GM23338 (cell line): ENCODE results near the gene CRHR1. TPM values are rescaled to one million over a fixed set of nuclear protein-coding genes. Genes with fewer than 3 reads are reported as not detected.
"Not testable (repeated sequence)": the region's sequence is repeated elsewhere in the genome, so short reads cannot be mapped to it uniquely, and the experiment has no call there.

Experiments
- ATAC-seq: fragments of 200-7000 bp; cut with Tn5 transposase; 3 replicates; pipeline ENCODE4 v1.9.1; 2020
- DNase-seq: peaks from one replicate; pipeline ENCODE4 v3.0.0-alpha.2; 2015; ENCODE audit warnings: low spot score
- H2AFZ ChIP-seq: fragments of 200-600 bp; sonication (generic); 2 replicates; pipeline ENCODE4 v1.8.0; 2016; ENCODE audit warnings: antibody characterized with exemption, mild to moderate bottlenecking, moderate library complexity
- H3F3A ChIP-seq: fragments of 200-600 bp; sonication (generic); replicated peaks from 2 replicates; pipeline ENCODE4 v1.8.0; 2017; ENCODE audit warnings: antibody characterized with exemption, mixed run types, low read depth
- H3K27ac ChIP-seq: fragments of 200-600 bp; sonication (generic); 2 replicates; pipeline ENCODE4 v1.6.1; 2016; ENCODE audit warnings: low read depth
- H3K27me3 ChIP-seq: fragments of 200-600 bp; sonication (generic); 2 replicates; pipeline ENCODE4 v1.8.0; 2016; ENCODE audit warnings: mild to moderate bottlenecking, mixed run types, moderate library complexity; ENCODE audit not compliant: insufficient read depth
- H3K36me3 ChIP-seq: fragments of 200-600 bp; sonication (generic); 2 replicates; pipeline ENCODE4 v1.8.0; 2016; ENCODE audit warnings: mild to moderate bottlenecking; ENCODE audit not compliant: insufficient read depth
- H3K4me1 ChIP-seq: fragments of 200-600 bp; sonication (generic); 2 replicates; pipeline ENCODE4 v1.8.0; 2016; ENCODE audit warnings: mild to moderate bottlenecking, moderate library complexity; ENCODE audit not compliant: insufficient read depth
- H3K4me2 ChIP-seq: fragments of 200-600 bp; sonication (generic); 2 replicates; pipeline ENCODE4 v1.7.1; 2017; ENCODE audit warnings: mixed run types
- H3K4me3 ChIP-seq: fragments of 200-600 bp; sonication (generic); 2 replicates; pipeline ENCODE4 v1.6.1; 2016; ENCODE audit warnings: mixed run types
- H3K79me2 ChIP-seq: fragments of 200-600 bp; sonication (generic); replicated peaks from 2 replicates; pipeline ENCODE4 v1.8.0; 2017; ENCODE audit warnings: mild to moderate bottlenecking; ENCODE audit not compliant: insufficient read depth
- H3K9me2 ChIP-seq: fragments of 200-600 bp; sonication (generic); 2 replicates; pipeline ENCODE4 v1.8.0; 2017; ENCODE audit not compliant: insufficient read depth
- H4K20me1 ChIP-seq: fragments of 200-600 bp; sonication (generic); replicated peaks from 2 replicates; pipeline ENCODE4 v1.8.0; 2017; ENCODE audit warnings: mild to moderate bottlenecking; ENCODE audit not compliant: insufficient read depth
- H3K27ac Mint-ChIP-seq: 2 replicates; pipeline ENCODE4 v1.8.0; 2020; ENCODE audit warnings: inconsistent platforms, mild to moderate bottlenecking, moderate library complexity, mixed read lengths
- H3K27me3 Mint-ChIP-seq: 3 replicates; pipeline ENCODE4 v1.8.0; 2022; ENCODE audit warnings: low read depth, mild to moderate bottlenecking, moderate library complexity, mixed read lengths, inconsistent platforms; ENCODE audit not compliant: insufficient read depth, poor library complexity
- H3K36me3 Mint-ChIP-seq: 3 replicates; pipeline ENCODE4 v1.8.0; 2021; ENCODE audit warnings: low read depth, mild to moderate bottlenecking, inconsistent platforms, moderate library complexity, mixed read lengths
- H3K4me1 Mint-ChIP-seq: 3 replicates; pipeline ENCODE4 v1.8.0; 2020; ENCODE audit warnings: mild to moderate bottlenecking, inconsistent platforms, mixed read lengths
- H3K4me3 Mint-ChIP-seq: 3 replicates; pipeline ENCODE4 v1.8.0; 2021; ENCODE audit warnings: moderate library complexity, mild to moderate bottlenecking, inconsistent platforms, mixed read lengths
- H3K9me3 Mint-ChIP-seq: 3 replicates; pipeline ENCODE4 v1.8.0; 2020; ENCODE audit warnings: moderate library complexity, mild to moderate bottlenecking, inconsistent platforms, mixed read lengths
- CREB1 ChIP-seq: fragments of 250-450 bp; sonication (Bioruptor Pico); IDR thresholded peaks from 2 replicates; pipeline ENCODE4 v1.5.0; 2020; ENCODE audit warnings: low read depth, mild to moderate bottlenecking, moderate library complexity
- EZH2 ChIP-seq: fragments of 200-600 bp; sonication (generic); IDR thresholded peaks from one replicate; pipeline ENCODE4 v1.8.0; 2017; ENCODE audit warnings: antibody characterized with exemption, mild to moderate bottlenecking, low read depth; ENCODE audit not compliant: unreplicated experiment
- NANOG ChIP-seq: IDR thresholded peaks from 2 replicates; pipeline ENCODE4 v1.6.1; 2016; ENCODE audit warnings: antibody characterized with exemption, borderline replicate concordance
- POLR2AphosphoS5 ChIP-seq: IDR thresholded peaks from 2 replicates; pipeline ENCODE4 v1.6.1; 2016; ENCODE audit warnings: antibody characterized with exemption, low read depth
- REST ChIP-seq: IDR thresholded peaks from one replicate; pipeline ENCODE4 v1.6.1; 2018; ENCODE audit warnings: antibody characterized with exemption; ENCODE audit not compliant: unreplicated experiment
- ZNF462 ChIP-seq: fragments of 250-450 bp; sonication (Bioruptor Pico); IDR thresholded peaks from 2 replicates; pipeline ENCODE4 v1.5.0; 2020; ENCODE audit warnings: mild to moderate bottlenecking, moderate library complexity
- polyA plus RNA-seq: library from polyadenylated mRNA; unstranded; fragments of >200 nt; fragmentation: Nextera tagmentation; extraction: Ambion mirVana; gene quantifications from 2 replicates; pipeline ENCODE4 v1.2.1, GENCODE V29; 2016
- total RNA-seq: library from RNA; depleted of rRNA; stranded (reverse); fragments of >200 nt; shearing (Covaris generic); gene quantifications from 2 replicates; pipeline ENCODE4 v1.2.3, GENCODE V29; 2014

Gene CRHR1
- total and polyA plus RNA-seq, 2 experiments from 2014 or later, result 0.19 to 0.76 TPM

- H3K27me3 ChIP-seq, result peaks cover 85% of the 10 kb centered on the region
- not testable (repeated sequence) for H3K4me3 Mint-ChIP-seq, H3K4me3 ChIP-seq, H3K4me2 ChIP-seq, H4K20me1 ChIP-seq, H3K36me3 Mint-ChIP-seq, H3K4me1 ChIP-seq, H3K9me2 ChIP-seq, H3K79me2 ChIP-seq, H3F3A ChIP-seq, ATAC-seq, H3K27ac ChIP-seq, H3K9me3 Mint-ChIP-seq, DNase-seq, H3K36me3 ChIP-seq, H2AFZ ChIP-seq, H3K27ac Mint-ChIP-seq
- H3K4me1 Mint-ChIP-seq, result peaks cover 10% of the 10 kb centered on the region
- peaks cover 67% of the 10 kb centered on the region for H3K27me3 Mint-ChIP-seq
Measured at GRCh38 chr17:45744826-45745225, 39.3 kb upstream of the CRHR1 start.

GRCh38 chr17:45745601-45746494, 38.3 kb upstream of the CRHR1 start:
- no peaks in the 10 kb centered on the region; the same call in 2 of the 3 replicates for H3K36me3 Mint-ChIP-seq
- no peaks in the 10 kb centered on the region for H3K4me1 ChIP-seq
- no peaks in the 10 kb centered on the region for H3K9me3 Mint-ChIP-seq
- peak; percentile 27; the same call in 1 of the 2 replicates for TF ChIP-seq NANOG
- no peak for TF ChIP-seq CREB1 (CRISPR knock-in tag)
- TF ChIP-seq REST, result no peak
- 0 out of 2 replicates have a peak, but pooled peaks have one; percentile 5 for TF ChIP-seq ZNF462 (CRISPR knock-in tag)
- TF ChIP-seq EZH2, result no peak
- TF ChIP-seq POLR2AphosphoS5, result no peak
- no peak overlapping the region for H3K27ac ChIP-seq
- H2AFZ ChIP-seq, result no peak overlapping the region
- no peak overlapping the region for H3K4me3 ChIP-seq
- H3K4me1 Mint-ChIP-seq, result peaks cover 10% of the 10 kb centered on the region
- no peaks in the 10 kb centered on the region for H3K9me2 ChIP-seq
- no peak overlapping the region for H3K4me3 Mint-ChIP-seq
- peaks cover 66% of the 10 kb centered on the region for H3K27me3 Mint-ChIP-seq
- DNase-seq, result peak; percentile 60
- H3K27me3 ChIP-seq, result peaks cover 85% of the 10 kb centered on the region
- H3K27ac Mint-ChIP-seq, result no peak overlapping the region
- H3K79me2 ChIP-seq, result no peaks in the 10 kb centered on the region
- peak; percentile 84 for ATAC-seq
- no peaks in the 10 kb centered on the region for H4K20me1 ChIP-seq
- H3F3A ChIP-seq, result no peaks in the 10 kb centered on the region
- H3K36me3 ChIP-seq, result no peaks in the 10 kb centered on the region
- H3K4me2 ChIP-seq, result no peak overlapping the region
